Mesothelial cell of epicardium (in vitro differentiated cells): ENCODE data around the gene GRIP2. TPM values are rescaled to one million over a fixed set of nuclear protein-coding genes. Genes with fewer than 3 reads are reported as not detected.

Source experiments
- DNase-seq, 2 experiments: peaks; one replicate each; pipeline ENCODE4 v3.0.0; 2021; ENCODE audit warnings: low spot score in 2 of 2; ENCODE audit not compliant: unreplicated experiment in 2 of 2
- H3K27ac Mint-ChIP-seq: 2 replicates; pipeline ENCODE4 v1.8.0; 2021; ENCODE audit warnings: mixed read lengths
- H3K27me3 Mint-ChIP-seq: 2 replicates; pipeline ENCODE4 v1.8.0; 2021; ENCODE audit warnings: low read depth, mixed read lengths
- H3K36me3 Mint-ChIP-seq: 2 replicates; pipeline ENCODE4 v1.8.0; 2021; ENCODE audit warnings: mixed read lengths
- H3K4me1 Mint-ChIP-seq: 2 replicates; pipeline ENCODE4 v1.8.0; 2021; ENCODE audit warnings: mixed read lengths
- H3K4me3 Mint-ChIP-seq: 2 replicates; pipeline ENCODE4 v1.8.0; 2021; ENCODE audit warnings: mild to moderate bottlenecking, moderate library complexity, mixed read lengths
- H3K9me3 Mint-ChIP-seq: 2 replicates; pipeline ENCODE4 v1.8.0; 2021; ENCODE audit warnings: mixed read lengths
- total RNA-seq: library from RNA; stranded (reverse); gene quantifications from 3 replicates; pipeline ENCODE4 v1.2.1, GENCODE V29; 2021
- TF ChIP-seq, protein P1 (sequence below): fragments of 200-600 bp; sonication (generic); IDR thresholded peaks from one replicate; pipeline ENCODE4 v1.5.0; 2021; ENCODE audit warnings: antibody characterized with exemption; ENCODE audit not compliant: unreplicated experiment

Gene GRIP2
- total RNA-seq, 1 donor from 2014 or later, result 1.1 TPM

DNA sequence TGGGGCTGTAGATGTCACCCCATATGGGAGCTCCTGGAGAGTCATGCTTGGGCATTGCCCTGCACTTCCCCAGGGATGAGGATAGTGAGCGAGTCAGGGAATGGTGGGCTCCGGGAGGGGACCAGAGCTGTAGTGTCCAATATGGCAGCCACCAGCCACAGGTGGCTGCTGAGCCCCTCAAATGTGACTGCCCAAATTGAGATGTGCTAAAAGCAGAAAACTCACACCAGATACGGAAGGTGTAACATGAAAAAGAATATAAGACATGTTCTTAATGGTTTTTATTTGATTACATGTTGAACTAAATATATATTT is 31.7 kb downstream of the GRIP2 start:
- TF ChIP-seq, protein P1, sequence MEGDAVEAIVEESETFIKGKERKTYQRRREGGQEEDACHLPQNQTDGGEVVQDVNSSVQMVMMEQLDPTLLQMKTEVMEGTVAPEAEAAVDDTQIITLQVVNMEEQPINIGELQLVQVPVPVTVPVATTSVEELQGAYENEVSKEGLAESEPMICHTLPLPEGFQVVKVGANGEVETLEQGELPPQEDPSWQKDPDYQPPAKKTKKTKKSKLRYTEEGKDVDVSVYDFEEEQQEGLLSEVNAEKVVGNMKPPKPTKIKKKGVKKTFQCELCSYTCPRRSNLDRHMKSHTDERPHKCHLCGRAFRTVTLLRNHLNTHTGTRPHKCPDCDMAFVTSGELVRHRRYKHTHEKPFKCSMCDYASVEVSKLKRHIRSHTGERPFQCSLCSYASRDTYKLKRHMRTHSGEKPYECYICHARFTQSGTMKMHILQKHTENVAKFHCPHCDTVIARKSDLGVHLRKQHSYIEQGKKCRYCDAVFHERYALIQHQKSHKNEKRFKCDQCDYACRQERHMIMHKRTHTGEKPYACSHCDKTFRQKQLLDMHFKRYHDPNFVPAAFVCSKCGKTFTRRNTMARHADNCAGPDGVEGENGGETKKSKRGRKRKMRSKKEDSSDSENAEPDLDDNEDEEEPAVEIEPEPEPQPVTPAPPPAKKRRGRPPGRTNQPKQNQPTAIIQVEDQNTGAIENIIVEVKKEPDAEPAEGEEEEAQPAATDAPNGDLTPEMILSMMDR, result no peak
- Mint-ChIP-seq H3K27ac (no peak overlapping the region), H3K4me1 (no peaks in the 10 kb centered on the region), H3K36me3 (no peaks in the 10 kb centered on the region), H3K27me3 (peaks cover 5% of the 10 kb centered on the region), H3K4me3 (no peak overlapping the region), H3K9me3 (no peaks in the 10 kb centered on the region)
- no peak for DNase-seq

DNA sequence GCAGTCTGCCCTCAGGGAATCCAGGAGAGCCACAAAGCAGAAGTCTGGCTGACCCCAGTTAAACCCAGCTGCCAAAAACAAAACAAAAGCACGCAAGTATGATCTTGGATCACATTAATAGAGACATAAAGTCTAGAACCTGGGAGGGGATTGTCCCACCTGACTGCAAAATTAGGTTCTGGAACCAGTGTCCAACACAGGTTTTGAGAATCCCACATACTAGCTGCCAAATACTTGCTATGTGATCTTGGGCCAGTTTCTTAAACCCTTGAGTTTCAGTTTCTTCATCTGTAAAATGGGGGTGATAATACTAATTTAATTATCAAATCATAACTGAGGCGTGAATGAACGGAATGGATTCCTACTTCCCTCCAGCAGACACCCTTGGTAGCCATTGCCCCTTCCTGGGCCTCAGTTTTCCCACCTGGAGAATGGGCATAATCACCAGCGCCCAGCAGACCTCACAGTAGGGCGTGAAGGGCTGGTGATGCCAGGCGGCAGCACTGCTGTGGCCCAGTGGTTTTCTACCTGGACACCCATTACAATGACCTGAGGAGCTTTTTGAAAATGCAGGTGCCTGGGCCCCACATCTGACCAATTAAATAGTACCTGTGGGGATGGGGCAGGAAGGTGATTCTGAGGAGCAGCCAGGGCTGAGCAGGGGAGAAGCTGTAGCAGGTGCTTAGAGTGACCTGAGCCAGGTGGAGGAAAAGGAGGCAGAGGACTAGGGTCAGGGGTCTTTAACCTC is 32.2 kb downstream of the GRIP2 start:
- peaks cover 5% of the 10 kb centered on the region for H3K9me3 Mint-ChIP-seq
- TF ChIP-seq, protein P1, result no peak
- no peak for DNase-seq
- H3K36me3 Mint-ChIP-seq, result no peaks in the 10 kb centered on the region
- H3K27ac Mint-ChIP-seq, result no peak overlapping the region
- no peak overlapping the region for H3K4me3 Mint-ChIP-seq
- H3K4me1 Mint-ChIP-seq, result no peaks in the 10 kb centered on the region
- H3K27me3 Mint-ChIP-seq, result peaks cover 5% of the 10 kb centered on the region

DNA sequence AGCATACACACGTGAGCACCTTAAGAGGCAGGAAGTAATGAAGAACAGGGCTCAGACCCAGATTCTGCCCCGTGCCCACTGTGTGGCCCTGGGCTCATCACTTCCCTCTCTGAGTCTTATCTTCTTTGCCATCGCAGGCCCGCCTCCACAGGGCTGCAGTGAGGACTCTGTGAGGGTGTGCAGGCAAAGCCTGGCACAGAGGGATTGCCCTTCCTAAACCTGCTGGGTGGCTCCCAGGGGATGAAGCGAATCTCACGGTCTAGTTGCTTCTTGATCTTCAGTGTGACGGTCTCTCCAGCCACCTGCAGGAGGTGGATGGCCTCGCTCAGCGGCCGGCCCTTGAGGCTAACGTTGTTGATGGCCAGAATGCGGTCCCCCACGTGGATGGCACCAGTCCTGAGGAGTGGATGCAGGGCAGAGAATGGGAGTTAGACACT is 32.8 kb downstream of the GRIP2 start:
- Mint-ChIP-seq H3K27ac (no peak overlapping the region), H3K27me3 (peaks cover 5% of the 10 kb centered on the region), H3K4me3 (no peak overlapping the region), H3K4me1 (no peaks in the 10 kb centered on the region), H3K36me3 (no peaks in the 10 kb centered on the region), H3K9me3 (peaks cover 11% of the 10 kb centered on the region)
- DNase-seq, result no peak
- TF ChIP-seq, protein P1, result no peak

DNA sequence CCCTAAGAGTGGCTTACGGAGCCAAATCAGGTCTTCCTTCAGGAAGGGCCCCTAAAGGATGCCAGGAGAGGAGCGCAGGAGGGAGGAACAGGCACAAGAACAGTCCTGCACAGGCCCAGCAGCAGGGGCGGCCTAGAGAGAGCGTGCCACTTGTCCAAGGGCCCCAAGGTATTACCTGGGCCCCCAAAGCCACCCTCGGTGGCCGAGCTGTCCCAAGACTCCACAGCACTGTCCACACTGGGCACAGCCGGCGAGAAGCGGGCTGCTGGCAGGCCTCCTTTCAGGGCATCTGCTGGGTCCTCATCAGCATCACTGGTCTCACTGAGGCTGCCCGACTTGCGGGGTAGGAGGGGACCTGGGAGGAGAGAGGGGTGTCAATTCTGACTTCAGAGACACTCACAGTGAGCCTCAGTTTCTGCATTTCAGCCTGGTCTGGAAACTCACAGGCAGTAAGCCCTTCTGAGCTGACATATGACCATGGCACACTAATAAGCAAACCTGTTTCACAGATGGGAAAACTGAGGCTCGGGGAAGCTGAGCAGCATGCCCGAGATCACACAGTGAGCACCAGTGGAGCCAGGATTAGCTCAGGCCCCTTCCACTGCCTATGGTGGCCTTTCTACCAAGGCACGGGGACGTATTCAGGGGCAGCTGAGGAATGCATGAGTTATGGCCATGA is 33.4 kb downstream of the GRIP2 start:
- no peak overlapping the region for H3K27ac Mint-ChIP-seq
- H3K4me3 Mint-ChIP-seq, result no peak overlapping the region
- no peak for DNase-seq
- H3K27me3 Mint-ChIP-seq, result peaks cover 5% of the 10 kb centered on the region
- H3K36me3 Mint-ChIP-seq, result no peaks in the 10 kb centered on the region
- TF ChIP-seq, protein P1, result no peak
- peaks cover 12% of the 10 kb centered on the region for H3K9me3 Mint-ChIP-seq
- H3K4me1 Mint-ChIP-seq, result no peaks in the 10 kb centered on the region

DNA sequence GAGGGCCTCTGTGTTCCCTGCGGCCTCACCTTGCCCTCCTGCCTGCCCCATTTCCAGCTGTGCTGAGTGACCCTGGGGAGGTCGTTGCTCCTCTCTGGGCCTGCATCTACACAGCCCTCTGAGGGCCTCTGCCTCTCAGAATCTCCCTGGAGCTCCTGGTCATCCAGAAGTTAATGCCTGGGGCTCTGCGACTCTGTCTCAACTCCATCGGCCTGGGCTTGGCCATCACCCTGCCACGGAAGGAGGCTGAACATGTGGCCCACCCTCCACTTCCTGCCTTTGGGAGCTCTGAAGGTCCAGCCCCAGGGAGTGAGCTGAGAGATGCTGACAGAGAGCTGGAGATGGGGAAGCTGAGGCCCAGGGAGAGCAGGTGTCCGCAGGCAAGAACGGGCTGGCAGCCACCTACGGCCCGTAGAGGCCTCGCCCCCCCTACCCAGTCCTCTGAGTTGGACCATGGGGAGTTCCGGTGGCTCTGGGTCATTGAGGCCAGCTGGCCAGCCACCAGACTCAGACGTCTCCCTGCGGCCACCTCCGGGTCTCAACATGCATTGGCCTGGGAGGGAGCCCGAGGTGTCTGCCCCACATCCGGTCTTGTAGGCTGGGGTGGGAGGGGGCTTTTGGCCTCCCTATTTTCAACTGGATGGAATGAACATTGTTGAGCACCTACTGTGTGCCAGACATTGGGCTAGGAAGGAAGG is 34.2 kb downstream of the GRIP2 start:
- no peak overlapping the region for H3K4me3 Mint-ChIP-seq
- peaks cover 5% of the 10 kb centered on the region for H3K27me3 Mint-ChIP-seq
- TF ChIP-seq, protein P1, result no peak
- no peak for DNase-seq
- H3K9me3 Mint-ChIP-seq, result peaks cover 20% of the 10 kb centered on the region
- peaks cover under 1% of the 10 kb centered on the region for H3K36me3 Mint-ChIP-seq
- H3K27ac Mint-ChIP-seq, result no peak overlapping the region
- no peaks in the 10 kb centered on the region for H3K4me1 Mint-ChIP-seq
